Left forelimb (tissue), 1 donor: ENCODE data around the gene MGST2.

Source experiments
- DNase-seq: peaks from one replicate; pipeline ENCODE4 v3.0.0-alpha.2; 2018; ENCODE audit warnings: low spot score

Gene MGST2

GRCh38 chr4:139704915-139705485, 39.4 kb downstream of the MGST2 start:
- DNase-seq: no peak

DNA sequence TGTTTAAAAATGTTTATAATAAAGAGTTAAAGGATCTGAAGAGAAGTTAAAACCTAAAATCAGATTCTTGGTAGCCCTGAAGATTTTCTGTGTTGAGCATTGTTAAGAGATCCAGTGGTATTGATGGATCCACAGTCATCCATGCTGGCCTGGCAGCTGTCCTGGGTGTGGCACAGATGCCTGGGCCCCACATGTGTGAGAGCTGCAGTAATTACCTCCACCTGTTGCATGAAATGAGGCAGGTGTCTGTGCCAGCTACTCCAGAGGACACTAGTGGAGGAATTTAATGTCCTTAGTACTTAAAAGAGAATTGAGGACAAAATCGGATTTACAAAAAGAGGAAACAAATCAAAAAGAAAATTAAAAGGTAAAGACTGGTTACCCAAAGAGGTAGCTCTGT, 44.0 kb downstream of the MGST2 start:
- no peak for DNase-seq

DNA sequence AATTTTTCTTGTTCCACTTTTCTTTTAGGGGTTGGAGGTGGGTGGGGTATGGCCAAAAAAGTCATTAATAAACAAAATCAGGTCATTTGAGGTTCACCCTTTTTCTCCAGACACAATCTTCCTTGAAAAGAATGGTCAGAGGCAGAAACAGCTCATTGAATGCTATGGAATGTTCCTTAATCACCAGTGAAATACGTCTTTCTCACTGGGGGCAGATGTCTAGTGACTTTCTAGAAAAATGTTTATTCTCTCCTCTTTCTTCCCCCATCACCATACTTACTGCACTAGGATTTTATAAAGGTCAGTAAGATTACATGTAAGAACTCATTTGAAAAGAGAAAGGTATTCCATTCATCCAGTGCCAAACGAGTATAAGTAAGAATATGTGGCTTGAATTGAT, 44.5 kb downstream of the MGST2 start:
- no peak for DNase-seq

DNA sequence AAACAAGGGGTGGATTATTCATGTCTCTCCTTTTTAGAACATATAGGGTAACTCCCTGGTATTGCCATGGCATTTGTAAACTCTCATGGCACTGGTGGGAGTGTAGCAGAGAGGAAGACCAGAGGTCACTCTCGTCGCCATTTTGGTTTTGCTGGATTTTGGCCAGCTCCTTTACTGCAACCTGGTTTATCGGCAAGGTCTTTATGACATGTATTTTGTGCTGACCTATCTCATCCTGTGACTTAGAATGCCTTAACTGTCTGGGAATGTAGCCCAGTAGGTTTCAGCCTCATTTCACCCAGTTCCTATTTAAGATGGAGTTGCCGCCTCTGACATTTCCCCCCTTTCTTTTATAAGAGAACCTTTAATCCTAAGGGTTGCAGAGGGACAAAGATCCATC, 45.8 kb downstream of the MGST2 start:
- no peak for DNase-seq

DNA sequence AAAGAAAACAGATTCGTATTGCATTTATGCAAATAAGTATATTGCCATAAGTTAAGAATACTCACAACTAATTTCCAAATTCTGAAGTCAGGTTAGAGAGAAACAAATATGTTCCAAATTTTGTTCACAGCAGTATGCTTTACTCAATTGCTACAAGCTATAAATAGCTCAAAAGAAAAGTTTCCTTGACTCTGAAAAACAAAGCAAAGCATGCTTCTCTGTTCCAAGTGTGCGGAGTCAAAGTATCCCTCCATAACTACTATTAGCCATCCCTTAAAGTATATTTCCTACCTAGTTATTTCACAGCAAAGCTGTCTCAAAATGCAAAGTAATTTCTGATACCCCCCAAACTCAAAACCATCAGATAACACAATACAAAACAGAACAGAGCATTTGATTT, 47.3 kb downstream of the MGST2 start:
- no peak for DNase-seq

DNA sequence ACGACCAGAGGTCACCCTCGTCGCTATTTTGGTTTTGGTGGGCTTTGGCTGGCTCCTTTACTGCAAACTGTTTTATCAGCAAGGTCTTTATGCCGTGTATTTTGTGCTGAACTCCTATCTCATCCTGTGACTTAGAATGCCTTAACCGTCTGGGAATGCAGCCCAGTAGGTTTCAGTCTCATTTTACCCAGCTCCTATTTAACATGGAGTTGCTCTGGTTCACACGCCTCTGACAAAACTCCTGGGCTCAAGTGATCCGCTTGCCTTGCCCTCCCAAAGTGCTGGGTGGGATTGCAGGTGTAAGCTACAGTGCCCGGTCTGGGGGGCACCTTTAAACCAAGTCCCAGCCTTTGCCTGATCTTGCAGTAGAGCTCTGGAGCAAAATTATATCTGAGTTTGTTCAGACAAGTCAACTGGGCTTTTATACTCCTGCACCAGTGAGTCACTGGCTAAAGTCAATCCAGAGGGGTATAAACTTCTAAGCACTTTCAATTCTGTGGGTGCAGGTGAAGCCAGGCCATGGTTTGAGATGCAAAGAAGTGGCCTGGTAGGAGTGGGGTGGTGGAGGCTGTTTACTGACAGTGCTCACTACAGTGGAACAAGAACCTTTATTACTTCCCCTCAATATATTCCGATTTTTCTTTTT, 50.2 kb downstream of the MGST2 start:
- DNase-seq: no peak

GRCh38 chr4:139718358-139718757, 52.7 kb downstream of the MGST2 start:
- DNase-seq: no peak

GRCh38 chr4:139718833-139719232, 53.2 kb downstream of the MGST2 start:
- no peak for DNase-seq

- DNase-seq: no peak
Measured at GRCh38 chr4:139719381-139720101, 53.9 kb downstream of the MGST2 start.

DNA sequence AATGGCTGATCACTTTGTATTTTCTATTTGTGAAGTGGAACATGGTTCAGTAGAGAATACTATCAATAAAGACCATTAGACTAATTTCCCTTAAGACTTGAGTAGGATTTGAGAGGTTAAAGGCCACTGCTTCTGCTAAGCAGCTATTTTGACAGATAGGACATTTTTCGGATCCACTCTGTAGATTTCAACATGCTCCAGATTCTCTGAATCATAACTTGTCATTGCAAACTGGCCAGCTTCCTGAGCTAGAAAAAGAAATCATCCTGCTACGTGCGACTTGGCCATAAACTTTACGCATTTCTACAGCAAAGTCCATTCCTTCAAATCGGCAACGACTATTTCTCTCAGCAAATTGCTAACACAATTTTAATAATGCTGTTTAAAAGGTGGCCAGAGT, 55.2 kb downstream of the MGST2 start:
- no peak for DNase-seq

DNA sequence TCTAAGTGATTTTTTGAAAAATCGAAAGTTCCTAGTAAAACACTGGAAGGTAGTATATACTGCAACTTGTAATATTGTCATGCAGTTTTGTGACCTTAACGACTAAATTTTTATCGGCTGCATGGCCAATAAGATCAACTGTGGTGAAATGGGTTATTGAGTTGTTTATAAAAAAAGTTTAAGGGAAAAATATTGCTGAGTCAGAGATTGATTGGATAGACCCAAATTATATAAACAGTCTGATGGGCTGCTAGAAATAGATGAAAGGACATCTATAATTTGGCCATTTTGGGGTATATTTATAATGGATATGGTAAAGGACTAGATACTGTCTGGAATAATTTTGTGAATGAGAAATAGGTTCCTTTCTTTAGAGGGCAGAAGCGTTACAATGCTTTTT, 56.2 kb downstream of the MGST2 start:
- no peak for DNase-seq

DNA sequence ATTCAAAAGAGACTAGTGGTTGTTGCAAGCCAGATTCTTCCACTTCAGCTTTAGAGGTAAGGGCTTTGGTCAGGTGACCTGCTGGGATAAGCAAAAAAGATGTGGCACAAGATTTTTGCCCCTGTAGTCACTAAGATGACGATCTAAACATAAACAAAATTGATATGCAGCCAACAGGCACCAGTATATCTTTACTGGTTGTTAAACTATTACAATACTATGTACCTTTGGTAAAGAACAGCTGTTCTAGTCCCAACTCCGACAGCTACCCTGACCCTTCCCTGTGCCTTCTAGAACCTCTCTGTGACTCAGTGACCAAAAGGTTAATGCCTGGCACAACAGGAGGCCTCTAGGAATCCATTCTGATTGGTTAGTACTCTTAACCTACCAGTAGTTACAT, 59.6 kb downstream of the MGST2 start:
- no peak for DNase-seq

GRCh38 chr4:139726615-139727014, 61.0 kb downstream of the MGST2 start:
- DNase-seq: no peak

DNA sequence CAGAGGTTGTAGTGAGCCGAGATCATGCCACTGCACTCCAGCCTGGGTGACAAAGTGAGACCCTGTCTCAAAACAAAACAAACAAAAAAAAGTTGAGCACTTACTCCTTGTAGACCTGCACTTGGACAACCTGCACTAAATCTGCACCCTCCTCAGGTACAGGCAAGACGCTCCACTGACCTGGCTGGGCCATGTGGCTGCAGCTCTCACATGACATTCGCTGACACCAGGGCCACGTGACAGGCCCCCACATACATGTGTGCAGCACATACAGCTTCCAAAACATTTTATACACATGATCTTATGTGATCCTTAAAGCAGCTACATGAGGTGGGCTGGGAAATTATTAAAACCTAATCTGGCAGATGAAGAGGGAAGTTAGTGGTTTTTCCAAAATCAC, 62.5 kb downstream of the MGST2 start:
- DNase-seq: no peak

- no peak for DNase-seq
Measured at GRCh38 chr4:139728840-139729239, 63.2 kb downstream of the MGST2 start.

DNA sequence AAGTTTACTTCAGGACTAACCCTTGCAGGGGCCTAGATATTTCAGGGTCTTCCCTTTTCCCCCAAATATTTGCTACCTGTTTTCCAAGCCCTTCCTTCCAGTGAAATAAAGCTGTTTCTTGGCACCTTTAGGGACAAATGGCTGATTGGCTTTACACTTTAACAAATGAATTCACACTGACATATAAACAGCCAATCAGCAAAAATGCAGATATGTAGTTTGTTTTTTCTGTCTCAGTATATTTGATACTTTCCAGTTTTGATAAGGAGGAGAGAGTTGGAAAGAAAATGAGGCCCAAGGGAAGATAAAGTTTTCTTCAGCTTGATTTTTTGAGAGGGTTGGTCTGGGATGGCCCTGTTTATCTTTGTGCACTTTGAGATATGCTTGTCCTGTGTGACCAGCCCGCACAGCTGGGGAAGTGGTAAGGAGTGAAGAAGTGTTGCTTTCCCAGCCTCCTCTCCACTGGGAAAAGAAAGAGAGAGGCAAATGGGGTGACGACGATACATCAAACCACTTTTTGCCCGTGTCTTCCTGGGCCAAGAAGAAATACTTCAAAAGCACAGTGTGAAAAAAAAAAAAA, 67.5 kb downstream of the MGST2 start:
- DNase-seq: no peak

DNA sequence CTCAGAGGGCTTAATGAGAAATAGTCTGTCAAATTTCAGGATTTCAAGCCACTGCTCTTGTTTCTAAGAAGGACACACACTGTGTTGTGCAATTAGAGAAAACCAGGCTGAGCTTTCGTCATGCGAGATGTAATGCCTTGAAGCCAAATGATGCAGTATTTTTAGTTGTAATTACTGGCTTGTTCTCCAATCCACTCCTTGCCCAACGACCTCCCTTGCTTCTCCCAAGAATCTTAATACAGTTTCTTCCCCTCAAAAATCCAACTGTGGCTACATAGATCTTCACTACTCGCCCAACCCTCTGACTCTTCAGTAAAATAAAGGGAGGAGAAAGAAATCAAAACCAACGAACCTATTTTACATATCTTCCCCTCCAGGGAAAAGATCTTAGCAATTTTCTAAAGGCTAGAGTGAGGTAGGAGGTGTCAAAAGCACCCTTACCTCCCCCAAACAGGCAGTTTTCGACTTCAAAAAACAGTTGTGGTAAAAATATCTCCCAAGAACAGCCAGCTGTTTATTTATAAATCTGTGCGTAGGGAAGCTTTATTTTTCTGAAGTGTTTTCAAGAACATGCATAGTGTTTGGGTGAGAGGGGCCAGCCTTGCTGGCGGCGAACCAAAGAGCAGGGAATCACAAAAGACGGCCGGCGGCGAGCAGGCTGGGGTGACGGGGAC, 68.7 kb downstream of the MGST2 start:
- DNase-seq: no peak

GRCh38 chr4:139734875-139735380, 69.3 kb downstream of the MGST2 start:
- DNase-seq: peak; percentile 94

DNA sequence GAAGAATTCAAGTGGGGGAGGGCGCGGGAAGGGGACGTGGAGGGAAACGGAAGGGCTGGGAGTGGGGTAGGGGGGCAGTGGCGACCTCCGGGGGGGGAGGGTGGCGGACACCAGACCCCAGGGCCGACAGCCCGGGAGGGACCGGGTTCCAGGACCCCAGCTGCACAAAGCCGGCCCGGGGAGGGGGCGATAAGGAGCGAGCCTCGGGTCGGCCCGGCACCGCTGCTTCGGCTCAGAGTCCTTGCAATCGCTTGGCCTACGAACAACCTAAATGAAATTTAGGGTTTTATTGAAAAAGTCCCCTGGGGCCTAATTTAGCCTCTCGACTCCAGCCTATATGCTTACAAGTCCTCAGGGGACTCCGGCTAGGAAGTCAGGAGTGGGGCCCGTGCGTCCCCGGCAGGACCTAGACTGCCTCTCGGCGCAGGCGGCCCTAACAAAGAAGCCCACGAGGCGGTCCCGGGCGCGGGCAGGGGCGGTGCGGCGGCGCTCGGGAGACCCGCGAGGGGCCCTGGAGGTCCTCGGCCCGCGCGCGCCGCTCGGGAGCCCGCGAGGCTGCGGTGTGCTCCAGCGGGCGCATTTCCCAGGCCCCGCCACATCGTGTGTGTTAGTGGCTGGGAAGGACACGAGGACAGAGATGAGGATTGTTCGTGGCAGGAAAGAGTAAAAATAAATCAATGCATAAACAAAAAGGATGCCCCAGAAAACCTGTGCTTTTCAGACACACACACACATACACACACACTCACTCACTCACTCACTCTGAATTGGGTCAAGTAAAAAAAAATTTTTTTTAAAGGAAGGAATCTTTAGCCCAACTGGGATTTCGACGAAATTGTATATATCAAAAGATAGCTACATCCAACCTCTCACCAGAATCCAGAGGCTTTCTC, 70.0 kb downstream of the MGST2 start:
- DNase-seq: peak; percentile 75

- no peak for DNase-seq
Measured at GRCh38 chr4:139736274-139736660, 70.6 kb downstream of the MGST2 start.

DNA sequence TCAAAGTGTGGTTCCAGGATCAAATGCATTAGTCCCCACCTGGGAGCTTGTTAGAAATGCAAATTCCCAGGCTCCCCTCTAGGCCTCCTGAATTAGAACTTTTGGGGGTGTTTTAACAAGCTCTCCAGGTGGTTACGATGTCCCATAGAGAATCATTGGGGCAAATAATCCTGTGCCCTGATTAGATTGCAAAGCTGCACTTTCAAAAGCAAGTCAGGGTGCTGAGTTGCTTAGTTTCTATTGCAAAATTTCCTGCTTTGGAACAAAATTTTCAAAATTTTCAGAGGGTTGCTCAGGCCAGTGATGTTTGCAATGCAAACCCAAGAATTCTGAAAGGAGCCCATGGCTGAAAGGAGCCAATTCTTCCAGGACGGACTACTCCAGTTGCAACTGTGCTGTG, 71.0 kb downstream of the MGST2 start:
- DNase-seq: no peak
